D341Med (cell line): ENCODE results near the gene RASGRP4.

ENCODE experiments used
- DNase-seq: peaks from one replicate; pipeline ENCODE4 v3.0.0; 2012; ENCODE audit warnings: low spot score

Gene RASGRP4

GRCh38 chr19:38389101-38389925, 36.7 kb downstream of the RASGRP4 start:
- no peak for DNase-seq

DNA sequence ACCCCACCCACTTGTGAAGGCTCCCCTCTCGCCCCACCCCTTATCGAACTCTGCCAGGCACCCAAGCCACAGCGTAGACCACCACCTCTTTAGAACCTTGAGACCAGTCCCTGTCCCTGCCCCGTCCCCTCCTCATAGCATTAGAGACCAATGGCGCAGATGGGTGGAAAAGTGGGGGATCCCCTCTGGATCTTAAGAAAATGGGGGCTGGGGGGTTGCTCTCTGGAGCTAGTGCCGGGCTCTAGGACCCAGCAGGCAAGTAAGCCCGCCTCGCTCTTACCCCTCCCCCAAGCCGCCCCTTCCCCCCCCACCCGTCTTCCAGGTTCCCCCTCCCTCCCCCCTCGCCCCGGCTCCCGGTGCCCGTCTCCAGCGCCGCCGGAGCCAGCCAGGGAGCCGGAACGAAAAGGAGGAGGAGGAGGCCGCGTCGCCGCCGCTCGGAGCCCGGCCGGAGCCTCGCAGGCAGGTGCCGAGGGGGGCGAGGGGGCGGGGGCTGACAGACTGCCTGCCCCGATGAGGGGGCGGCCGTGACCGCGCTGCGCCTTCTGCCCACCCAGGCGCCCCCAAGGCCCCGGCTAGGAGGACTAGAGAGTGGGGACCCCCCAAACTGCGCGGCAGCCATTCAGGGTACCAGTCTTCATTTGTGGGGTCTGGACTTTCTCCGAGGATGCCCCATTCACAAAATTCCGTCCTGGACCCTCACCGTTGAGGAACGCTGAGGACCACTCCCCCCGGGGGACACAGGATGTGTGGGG, 37.5 kb downstream of the RASGRP4 start, which contains the start of gene SPRED3:
SPRED3 (plus strand) TSS at position 349 of the 752 bp plus-strand sequence. CDS start 1,606 bp downstream, outside the sequence.
- DNase-seq: peak; percentile 81

DNA sequence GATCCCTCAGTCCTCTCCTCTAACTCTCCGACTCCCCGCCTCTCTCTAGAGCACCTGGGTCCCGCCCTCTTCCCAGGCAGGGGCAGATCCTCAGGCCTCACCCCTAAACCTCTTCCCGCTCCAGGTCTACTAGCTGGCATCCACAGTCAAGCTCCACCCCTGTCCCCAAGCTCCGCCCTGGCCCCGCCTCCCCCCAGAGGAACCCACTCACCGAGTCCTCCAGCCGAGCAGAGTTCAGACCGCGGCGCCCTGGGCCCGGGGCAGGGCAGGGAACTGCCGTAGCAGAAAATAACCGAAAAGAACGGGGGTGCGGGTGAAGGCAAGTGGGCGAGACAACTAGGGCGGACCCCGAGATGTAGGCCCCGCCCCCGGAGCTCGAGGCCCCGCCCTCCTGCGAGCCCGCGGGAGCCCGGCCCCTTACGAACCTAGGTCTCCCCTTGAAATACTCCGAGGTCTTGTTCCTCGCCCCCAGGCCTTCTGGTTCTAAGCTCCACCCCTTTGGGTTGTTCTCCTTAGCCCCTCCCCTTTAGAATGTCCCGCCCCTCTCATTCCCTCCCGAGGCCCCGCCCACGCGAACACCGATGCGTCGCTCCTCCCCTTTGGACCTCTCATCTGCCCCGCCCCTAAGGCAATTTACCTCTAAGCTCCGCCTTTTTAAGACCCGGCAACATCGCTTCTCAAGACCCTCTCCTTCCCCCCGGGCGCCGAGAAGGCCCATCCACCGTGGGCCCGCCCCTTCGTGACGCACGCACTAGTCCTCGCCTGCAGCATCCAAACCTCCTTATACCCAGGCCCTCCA, 38.3 kb downstream of the RASGRP4 start, which contains the start of gene GGN:
GGN (minus strand) TSS at position 485 of the 799 bp plus-strand sequence. CDS start 773 bp downstream, outside the sequence.
- peak; percentile 90 for DNase-seq

DNA sequence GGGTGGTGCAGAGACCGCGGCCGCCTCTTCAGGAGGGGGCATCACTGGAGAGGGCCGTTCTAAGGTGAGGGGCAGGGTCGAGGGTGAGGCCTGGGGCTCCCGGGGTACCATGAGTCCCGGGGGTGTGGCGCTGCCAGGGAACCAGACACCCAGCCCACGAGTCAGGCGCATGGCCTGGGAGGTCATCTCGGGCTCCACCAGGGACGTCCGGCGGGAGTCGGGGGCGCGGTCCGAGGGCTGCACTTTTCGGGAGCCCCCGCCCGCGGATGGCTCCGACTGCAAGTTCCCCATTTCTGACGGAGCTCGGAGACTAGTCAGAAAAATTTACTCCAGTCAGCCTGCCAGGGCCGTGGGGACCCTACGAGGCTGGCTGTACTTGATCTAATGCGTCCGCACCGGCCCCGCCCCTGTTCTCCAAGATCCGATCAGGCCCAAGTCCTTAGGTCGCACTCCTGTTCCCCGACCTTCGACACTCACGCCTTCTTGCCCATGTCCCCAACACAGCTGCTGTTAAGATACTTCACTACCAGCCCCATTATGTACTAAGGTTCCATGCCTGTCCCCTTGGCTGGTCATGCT, 39.0 kb downstream of the RASGRP4 start:
- DNase-seq: no peak

- DNase-seq: no peak
Observed at GRCh38 chr19:38386300-38386970, 39.6 kb downstream of the RASGRP4 start.

GRCh38 chr19:38385804-38386257, 40.2 kb downstream of the RASGRP4 start:
- no peak for DNase-seq

- DNase-seq: no peak
Observed at GRCh38 chr19:38385057-38385803, 40.8 kb downstream of the RASGRP4 start.

DNA sequence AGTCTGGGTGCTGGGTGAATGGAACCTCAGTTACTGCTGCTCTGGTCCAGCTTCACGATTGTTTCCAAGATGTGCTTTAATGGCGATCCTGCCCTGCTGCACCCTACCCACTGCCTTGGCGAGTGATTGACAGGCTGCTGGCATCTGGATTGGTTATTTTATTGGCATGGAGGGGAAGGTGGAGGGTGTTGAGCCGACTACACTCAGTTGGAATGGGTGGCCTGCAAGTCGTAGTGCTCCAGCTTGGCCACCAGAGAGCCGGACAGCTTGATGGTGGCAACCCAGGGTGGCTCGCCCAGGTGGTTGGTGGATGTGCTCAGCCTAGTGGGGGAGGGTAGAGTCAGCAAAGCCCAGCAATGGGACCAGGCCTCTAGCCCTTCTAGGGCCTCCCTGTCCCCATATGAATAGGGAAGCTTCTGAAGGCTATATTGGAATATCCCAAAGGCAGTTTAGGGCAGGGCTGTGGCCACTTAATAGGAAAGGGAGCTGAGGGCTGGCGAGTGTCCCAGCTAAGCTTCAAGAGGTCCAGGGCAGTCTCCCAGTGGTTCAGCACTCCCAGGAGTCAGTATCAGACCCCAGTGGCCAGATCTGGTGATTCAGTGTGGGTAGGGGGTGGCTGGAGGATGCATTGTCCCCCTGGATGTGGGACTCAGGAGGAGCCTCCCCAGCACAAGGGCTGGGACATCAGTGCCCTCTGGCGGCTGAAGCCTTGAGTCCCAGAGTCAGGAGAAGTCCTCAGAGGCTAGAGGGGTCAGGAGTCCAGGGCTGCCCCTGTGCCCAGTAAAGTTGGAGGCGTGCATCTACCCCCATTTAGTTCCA, 41.6 kb downstream of the RASGRP4 start:
- no peak for DNase-seq

GRCh38 chr19:38383743-38384142, 42.3 kb downstream of the RASGRP4 start:
- no peak for DNase-seq

DNA sequence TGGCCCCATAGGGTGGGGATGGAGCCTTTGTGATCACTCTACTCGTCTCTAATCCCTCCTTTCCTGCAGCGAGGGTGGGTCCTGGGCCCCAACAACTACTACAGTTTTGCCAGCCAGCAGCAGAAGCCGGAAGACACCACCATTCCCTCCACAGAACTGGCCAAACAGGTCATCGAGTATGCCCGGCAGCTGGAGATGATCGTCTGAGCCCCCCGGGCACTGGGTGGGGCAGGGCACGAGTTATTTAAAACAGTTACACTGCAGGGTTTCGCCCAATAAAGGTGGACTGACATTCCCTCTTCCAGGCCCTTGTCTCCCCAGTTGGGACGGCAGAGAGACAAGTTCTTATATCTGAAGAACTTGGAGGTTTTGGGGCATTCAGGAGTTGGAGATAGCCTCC, 42.8 kb downstream of the RASGRP4 start:
- no peak for DNase-seq

DNA sequence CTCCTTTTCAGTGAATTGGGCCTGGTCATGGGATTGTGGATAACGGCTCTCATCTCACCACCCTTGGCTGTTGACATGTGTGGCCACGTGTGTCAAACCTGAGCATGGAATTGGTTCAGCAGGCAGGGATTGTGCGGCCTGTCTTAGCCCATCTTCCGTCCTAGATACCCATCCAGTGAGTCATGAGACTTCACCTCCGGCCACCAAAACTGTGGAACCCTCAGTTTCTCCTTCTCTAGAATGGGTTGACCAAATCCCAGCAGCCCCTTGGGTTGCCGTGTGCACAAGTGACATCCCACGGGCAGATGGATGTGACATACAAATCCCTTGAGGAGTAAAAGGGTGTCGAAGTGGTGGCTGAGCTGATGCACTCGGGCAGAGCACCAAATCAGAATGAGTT, 44.9 kb downstream of the RASGRP4 start:
- DNase-seq: no peak

DNA sequence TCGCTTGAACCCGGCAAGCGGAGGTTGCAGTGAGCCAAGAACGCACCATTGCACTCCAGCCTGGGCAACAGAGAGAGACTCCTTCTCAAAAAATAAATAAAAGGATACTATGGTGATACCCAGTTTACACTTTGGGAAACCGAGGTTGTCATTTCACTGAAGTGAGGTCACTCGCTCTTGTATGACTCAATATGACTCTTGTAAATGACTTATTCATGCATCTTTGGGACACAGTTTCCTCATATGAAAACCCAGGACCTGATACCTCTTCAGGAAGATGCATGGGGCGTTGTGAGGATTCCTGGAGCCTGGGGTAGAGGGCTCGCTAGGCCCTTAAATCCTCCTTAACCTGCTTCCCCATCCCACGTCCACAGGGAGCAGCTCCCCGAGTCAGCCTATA, 47.2 kb downstream of the RASGRP4 start:
- DNase-seq: no peak

DNA sequence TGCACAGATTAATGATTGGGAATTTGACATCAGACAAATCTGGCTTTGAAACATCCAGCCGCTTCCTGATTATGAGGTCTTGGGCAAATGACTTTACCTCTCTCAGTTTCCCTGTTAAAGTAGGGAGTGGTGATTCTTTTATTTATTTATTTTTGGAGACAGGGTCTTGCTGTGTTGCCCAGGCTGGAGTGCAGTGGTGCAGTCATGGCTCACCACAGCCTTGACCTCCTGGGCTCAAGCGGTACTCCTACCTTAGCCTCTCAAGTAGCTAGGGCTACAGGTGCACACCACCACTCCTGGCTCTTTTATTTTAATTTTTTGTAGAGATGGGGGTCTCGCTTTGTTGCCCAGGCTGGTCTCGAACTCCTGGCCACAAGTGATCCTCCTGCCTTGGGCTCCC, 49.0 kb downstream of the RASGRP4 start:
- no peak for DNase-seq

- no peak for DNase-seq
Observed at GRCh38 chr19:38376576-38376975, 49.4 kb downstream of the RASGRP4 start.

- no peak for DNase-seq
Observed at GRCh38 chr19:38375748-38376147, 50.3 kb downstream of the RASGRP4 start.

DNA sequence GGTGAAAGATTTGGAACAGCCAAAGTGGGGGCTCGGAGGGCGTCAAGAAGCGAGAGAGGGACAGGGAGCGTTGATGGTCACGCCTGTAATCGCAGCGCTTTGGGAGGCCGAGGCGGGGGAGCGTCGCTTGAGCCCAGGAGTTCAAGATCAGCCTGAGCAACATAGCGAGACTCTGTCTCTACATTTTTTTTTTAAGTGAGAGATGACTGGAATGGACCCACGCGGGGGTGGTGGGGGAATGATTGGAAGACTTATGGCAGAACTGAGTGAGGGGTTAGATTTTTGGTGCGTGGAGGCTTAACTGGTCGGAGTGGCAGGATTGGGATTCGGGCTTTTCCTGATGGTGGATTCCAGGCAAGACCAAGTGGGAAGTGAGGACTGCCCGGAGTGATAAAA, 50.9 kb downstream of the RASGRP4 start:
- DNase-seq: no peak

- peak; percentile 99 for DNase-seq
Observed at GRCh38 chr19:38374332-38375097, 51.5 kb downstream of the RASGRP4 start, which contains the start of gene PSMD8. PSMD8 (plus strand) TSS chr19:38374571; CDS start chr19:38374602, 31 bp downstream.

- DNase-seq: no peak
Observed at GRCh38 chr19:38373907-38374331, 52.1 kb downstream of the RASGRP4 start.

- no peak for DNase-seq
Observed at GRCh38 chr19:38371081-38371480, 54.9 kb downstream of the RASGRP4 start.
